Peyer's patch (tissue), 4 donors: ENCODE data around the gene KRT85. TPM values are rescaled to one million over a fixed set of nuclear protein-coding genes. Genes with fewer than 3 reads are reported as not detected.

Experiments used
- DNase-seq, 3 donors: peaks; one replicate each; pipeline ENCODE4 v3.0.0-alpha.2; 2017 to 2019
- H3K27ac ChIP-seq, 4 donors: fragments of 200-600 bp; sonication (generic); one replicate each; pipeline ENCODE4 v1.5.1; 2016 to 2019
- H3K27me3 ChIP-seq, 2 donors: fragments of 200-600 bp; sonication (generic); one replicate each; pipeline ENCODE4 v1.5.1; 2019
- H3K36me3 ChIP-seq, 3 donors: fragments of 200-600 bp; sonication (generic); one replicate each; pipeline ENCODE4 v1.5.1; 2016 to 2019
- H3K4me1 ChIP-seq, 4 donors: fragments of 200-600 bp; sonication (generic); one replicate each; pipeline ENCODE4 v1.5.1; 2016 to 2019
- H3K4me3 ChIP-seq, 4 donors: fragments of 200-600 bp; sonication (generic); 1 replicate in 3 of 4; 2 replicates in 1 of 4; pipeline ENCODE4 v1.5.1; 2016 to 2019; ENCODE audit warnings: mild to moderate bottlenecking in 1 of 4
- H3K9me3 ChIP-seq, 4 donors: fragments of 200-600 bp; sonication (generic); one replicate each; pipeline ENCODE4 v1.5.1; 2016 to 2019; ENCODE audit warnings: mild to moderate bottlenecking in 1 of 4
- POLR2A ChIP-seq, 2 donors: fragments of 450-650 bp; IDR thresholded peaks; one replicate each; pipeline ENCODE4 v1.5.1; 2017; ENCODE audit warnings: antibody characterized with exemption in 2 of 2, mild to moderate bottlenecking in 2 of 2, moderate library complexity in 2 of 2
- total RNA-seq, 4 donors: library from RNA; depleted of rRNA; stranded (reverse); fragments of >200 nt; gene quantifications; one replicate each; pipeline ENCODE4 v1.1.0, GENCODE V29; 2016
- TF ChIP-seq, protein P1 (sequence below), 6 experiments: fragments of 450-650 bp in 4 of 6; fragments of 200-600 bp in 2 of 6; sonication (generic) in 1 of 6; IDR thresholded peaks; one replicate each; pipeline ENCODE4 v1.5.1; 2017 to 2019; ENCODE audit warnings: antibody characterized with exemption in 6 of 6, mild to moderate bottlenecking in 3 of 6, moderate library complexity in 1 of 6

Gene KRT85
- total RNA-seq, 4 donors from 2014 or later: not detected

DNA sequence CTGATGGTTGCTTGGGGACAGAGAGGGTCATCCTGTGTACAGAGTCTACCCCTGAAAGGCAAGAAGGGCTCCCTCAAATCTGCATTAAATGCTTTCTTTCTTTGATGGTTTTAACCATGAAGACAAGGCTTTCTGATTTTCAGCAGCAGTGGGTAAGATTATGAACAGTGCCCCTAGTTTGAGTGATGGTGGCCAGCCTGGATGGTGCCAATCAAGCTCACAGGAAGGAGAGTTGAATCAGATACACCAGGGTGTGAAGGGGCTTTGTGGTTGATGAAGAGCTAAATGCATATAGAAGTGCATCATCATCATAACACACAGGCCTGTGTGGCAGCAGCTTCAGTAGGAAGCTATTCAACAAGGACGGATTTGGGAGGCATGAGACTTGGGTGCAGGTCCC lies 5.7 kb downstream of the KRT85 start:
- Histone ChIP-seq H3K4me1 (peaks cover 0 to 14% (median 3%) of the 10 kb centered on the region in 4 donors), H3K27ac (no peak overlapping the region), H3K9me3 (no peaks in the 10 kb centered on the region), H3K27me3 (no peaks in the 10 kb centered on the region), H3K4me3 (no peak overlapping the region), H3K36me3 (no peaks in the 10 kb centered on the region)
- no peak for DNase-seq
- no peak for TF ChIP-seq POLR2A (IDR thresholded peaks at IDR 0.05)
- TF ChIP-seq, protein P1, sequence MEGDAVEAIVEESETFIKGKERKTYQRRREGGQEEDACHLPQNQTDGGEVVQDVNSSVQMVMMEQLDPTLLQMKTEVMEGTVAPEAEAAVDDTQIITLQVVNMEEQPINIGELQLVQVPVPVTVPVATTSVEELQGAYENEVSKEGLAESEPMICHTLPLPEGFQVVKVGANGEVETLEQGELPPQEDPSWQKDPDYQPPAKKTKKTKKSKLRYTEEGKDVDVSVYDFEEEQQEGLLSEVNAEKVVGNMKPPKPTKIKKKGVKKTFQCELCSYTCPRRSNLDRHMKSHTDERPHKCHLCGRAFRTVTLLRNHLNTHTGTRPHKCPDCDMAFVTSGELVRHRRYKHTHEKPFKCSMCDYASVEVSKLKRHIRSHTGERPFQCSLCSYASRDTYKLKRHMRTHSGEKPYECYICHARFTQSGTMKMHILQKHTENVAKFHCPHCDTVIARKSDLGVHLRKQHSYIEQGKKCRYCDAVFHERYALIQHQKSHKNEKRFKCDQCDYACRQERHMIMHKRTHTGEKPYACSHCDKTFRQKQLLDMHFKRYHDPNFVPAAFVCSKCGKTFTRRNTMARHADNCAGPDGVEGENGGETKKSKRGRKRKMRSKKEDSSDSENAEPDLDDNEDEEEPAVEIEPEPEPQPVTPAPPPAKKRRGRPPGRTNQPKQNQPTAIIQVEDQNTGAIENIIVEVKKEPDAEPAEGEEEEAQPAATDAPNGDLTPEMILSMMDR (IDR thresholded peaks at IDR 0.05): no peak

DNA sequence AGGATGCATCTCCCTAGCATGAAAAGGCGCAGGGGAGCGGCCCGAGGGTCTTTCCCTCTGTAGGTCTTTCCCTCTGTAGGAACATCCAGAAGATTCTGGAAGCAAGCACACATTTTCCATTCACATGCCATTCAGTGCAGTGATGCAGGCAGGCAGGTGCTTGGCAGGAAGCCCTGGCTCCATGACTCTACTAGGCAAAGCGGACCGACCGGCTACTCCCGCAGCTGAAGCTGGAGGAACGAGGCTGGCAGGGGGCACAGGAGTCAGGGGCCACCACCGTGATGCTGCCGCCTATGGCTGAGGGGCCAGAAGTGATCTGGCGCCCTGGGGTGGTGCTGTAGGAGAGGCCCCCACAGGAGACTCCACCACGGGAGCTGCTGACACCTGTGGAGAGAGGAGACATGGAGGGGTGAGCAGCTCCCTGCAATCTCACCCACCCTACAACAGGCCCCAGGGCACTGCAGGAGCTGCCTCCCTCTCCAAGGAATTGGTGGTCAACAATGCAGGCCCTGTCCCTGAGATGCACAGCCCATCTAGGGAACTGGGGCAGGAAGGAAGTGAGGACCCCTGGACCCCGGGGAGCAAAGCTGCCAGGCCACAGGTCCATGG lies 6.5 kb downstream of the KRT85 start:
- TF ChIP-seq, protein P1 (IDR thresholded peaks at IDR 0.05): no peak
- TF ChIP-seq POLR2A (IDR thresholded peaks at IDR 0.05): no peak
- H3K27ac ChIP-seq: no peak overlapping the region
- no peak for DNase-seq

DNA sequence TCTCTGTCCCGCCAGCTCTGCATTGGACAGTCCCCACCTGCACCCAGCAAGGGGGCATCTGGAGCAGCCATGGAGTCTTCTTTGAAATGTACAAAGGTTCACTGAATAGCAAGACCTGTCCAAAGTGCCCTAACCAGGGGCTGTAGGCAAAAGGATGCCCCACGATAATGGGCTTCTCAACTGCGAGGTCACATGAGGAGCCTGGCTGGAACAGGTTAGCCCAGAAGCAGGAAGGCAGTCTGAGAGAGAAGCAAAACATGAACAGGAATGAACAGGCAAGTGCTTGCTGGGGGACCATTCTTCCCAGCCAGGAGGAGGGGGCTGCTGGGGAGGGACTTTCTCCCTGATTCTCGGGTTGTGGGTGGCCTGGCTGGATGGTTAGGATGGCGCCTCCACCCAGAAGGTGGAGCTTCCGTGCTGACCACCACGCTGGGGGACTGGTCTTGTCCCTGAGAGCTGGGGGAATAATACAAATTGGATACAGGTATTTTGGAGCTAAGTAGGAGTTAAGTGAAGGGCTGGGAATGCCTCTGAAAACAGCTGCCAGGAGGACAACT lies 7.1 kb downstream of the KRT85 start:
- no peak overlapping the region for H3K4me3 ChIP-seq
- no peak for DNase-seq
- no peaks in the 10 kb centered on the region for H3K27me3 ChIP-seq
- H3K9me3 ChIP-seq: no peaks in the 10 kb centered on the region
- H3K4me1 ChIP-seq: peaks cover 0 to 14% (median 3%) of the 10 kb centered on the region in 4 donors
- H3K27ac ChIP-seq: no peak overlapping the region
- H3K36me3 ChIP-seq: no peaks in the 10 kb centered on the region
- TF ChIP-seq POLR2A (IDR thresholded peaks at IDR 0.05): no peak
- TF ChIP-seq, protein P1 (IDR thresholded peaks at IDR 0.05): no peak

More for the DNA sequence above, 6.5 kb downstream of the KRT85 start:
- no peak overlapping the region for H3K4me3 ChIP-seq
- H3K4me1 ChIP-seq: peaks cover 0 to 14% (median 3%) of the 10 kb centered on the region in 4 donors
- no peaks in the 10 kb centered on the region for H3K36me3 ChIP-seq
- no peaks in the 10 kb centered on the region for H3K9me3 ChIP-seq
- H3K27me3 ChIP-seq: no peaks in the 10 kb centered on the region

DNA sequence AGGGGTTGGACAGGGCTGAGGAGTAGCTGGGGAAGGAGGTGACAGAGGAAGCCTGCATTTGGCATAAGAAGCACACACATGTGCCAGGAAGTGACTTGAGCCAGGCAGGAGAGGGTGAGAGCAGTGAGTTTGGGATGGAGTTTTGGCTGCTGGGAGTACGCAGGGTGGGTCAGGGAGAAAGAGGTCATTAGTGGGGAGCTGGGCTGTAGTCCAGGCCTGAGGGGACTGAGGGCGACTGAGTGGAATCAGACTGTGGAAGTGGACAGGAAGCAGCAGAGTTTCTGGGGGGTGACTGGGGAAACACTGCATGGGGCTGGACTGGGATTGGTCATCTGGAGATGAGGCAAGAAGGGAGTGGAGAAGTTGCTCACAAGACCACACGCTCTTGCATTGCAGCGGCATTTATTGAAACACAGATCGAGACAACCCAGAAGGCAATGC lies 7.6 kb downstream of the KRT85 start:
- Histone ChIP-seq H3K4me1 (peaks cover 0 to 14% (median 3%) of the 10 kb centered on the region in 4 donors), H3K4me3 (no peak overlapping the region)
- DNase-seq: no peak

DNA sequence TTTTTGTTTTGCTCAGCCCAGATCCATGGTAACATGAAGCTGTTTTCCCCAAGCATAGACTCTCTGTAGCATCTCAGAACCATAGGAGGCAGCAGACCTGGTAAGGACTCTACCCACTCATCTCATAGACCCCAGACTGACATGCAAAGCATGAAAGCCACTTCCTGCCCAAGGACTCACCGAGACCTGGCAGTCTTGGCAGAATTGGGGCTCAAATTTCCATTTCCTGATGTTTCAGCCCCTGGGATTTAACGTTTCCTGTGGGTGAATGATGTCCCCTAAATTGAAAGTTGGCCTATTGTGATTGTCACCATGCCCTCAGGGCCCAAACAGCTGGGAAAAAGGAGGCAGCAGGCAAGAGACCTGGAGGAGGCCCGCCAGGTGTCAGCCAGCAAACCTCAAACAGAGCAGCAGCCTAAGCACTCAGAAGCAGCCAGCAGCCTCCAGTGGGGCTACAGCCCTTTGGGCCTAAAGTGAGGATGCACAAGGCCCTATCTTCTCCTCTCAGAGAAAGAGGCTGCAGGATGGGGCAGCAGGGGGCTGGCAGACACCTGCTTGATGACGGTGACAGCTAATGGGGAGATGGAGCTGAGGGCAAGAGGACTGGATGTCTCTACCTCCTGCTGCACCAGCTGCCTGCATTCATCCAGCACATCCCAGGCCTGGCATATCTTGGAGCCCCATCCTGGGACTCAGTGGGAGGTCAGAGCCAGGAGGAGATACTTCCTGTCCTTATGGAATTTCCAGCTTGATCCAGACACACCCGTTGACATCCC lies 8.5 kb downstream of the KRT85 start:
- H3K27me3 ChIP-seq: no peaks in the 10 kb centered on the region
- TF ChIP-seq POLR2A (IDR thresholded peaks at IDR 0.05): no peak
- TF ChIP-seq, protein P1 (IDR thresholded peaks at IDR 0.05): no peak
- H3K4me1 ChIP-seq: peaks cover 0 to 14% (median 3%) of the 10 kb centered on the region in 4 donors
- DNase-seq: peak in 2 of 3 donors; percentile 56 to 71
- H3K27ac ChIP-seq: peak overlapping the region in 1 of 4 donors; percentile 31
- no peaks in the 10 kb centered on the region for H3K36me3 ChIP-seq
- no peak overlapping the region for H3K4me3 ChIP-seq
- H3K9me3 ChIP-seq: no peaks in the 10 kb centered on the region

More for the DNA sequence above, 7.6 kb downstream of the KRT85 start:
- no peak overlapping the region for H3K27ac ChIP-seq
- H3K36me3 ChIP-seq: no peaks in the 10 kb centered on the region
- no peak for TF ChIP-seq POLR2A (IDR thresholded peaks at IDR 0.05)
- TF ChIP-seq, protein P1 (IDR thresholded peaks at IDR 0.05): no peak
- H3K9me3 ChIP-seq: no peaks in the 10 kb centered on the region
- no peaks in the 10 kb centered on the region for H3K27me3 ChIP-seq
